Measurements from ENCODE around the gene SEC14L6. TPM values are rescaled to one million over a fixed set of nuclear protein-coding genes. Genes with fewer than 3 reads are reported as not detected.

Gene SEC14L6
- polyA plus RNA-seq, 1 donor (not counting 4 experiments of a cell fraction or from before 2014, with no cell fraction given), result not detected

- Histone ChIP-seq H3K9ac (ENCODE audit: control insufficient read depth, extremely low read depth, insufficient read depth, low read length) (no peak overlapping the region), H3K4me3 (ENCODE audit: control insufficient read depth in 2 of 3, extremely low read depth in 1 of 3, insufficient read depth in 2 of 3, low read depth in 1 of 3, low read length in 3 of 3) (no peak overlapping the region), H3K9me3 (ENCODE audit: control insufficient read depth, low read depth, low read length) (no peaks in the 10 kb centered on the region), H2AFZ (ENCODE audit: control insufficient read depth, low read length) (no peak overlapping the region), H3K4me1 (ENCODE audit: control insufficient read depth, extremely low read depth, insufficient read depth, low read length) (peaks cover 2% of the 10 kb centered on the region), H3K79me2 (ENCODE audit: control insufficient read depth, insufficient read depth, low read length) (no peaks in the 10 kb centered on the region), H4K20me1 (ENCODE audit: control insufficient read depth, extremely low read depth, insufficient read depth, low read length) (peaks cover 2% of the 10 kb centered on the region), H3K27ac (ENCODE audit: control insufficient read depth, insufficient read depth, low read length) (no peak overlapping the region), H3K9me1 (ENCODE audit: control insufficient read depth, extremely low read depth, insufficient read depth, low read length) (no peaks in the 10 kb centered on the region), H3K27me3 (ENCODE audit: control insufficient read depth, extremely low read depth, insufficient read depth, low read length) (peaks cover 9% of the 10 kb centered on the region), H3K36me3 (ENCODE audit: control insufficient read depth in 2 of 2, extremely low read depth in 1 of 2, insufficient read depth in 2 of 2, low read length in 2 of 2) (peaks cover 16 to 18% of the 10 kb centered on the region in 2 experiments), H3K4me2 (ENCODE audit: control insufficient read depth, extremely low read depth, insufficient read depth, low read depth, low read length) (no peak overlapping the region)
- dilution Hi-C loops (cut with MboI; ENCODE audit: extremely low pct_ligation_motif_present, low sequenced_read_pairs), result no loop called here
- DNase-seq (ENCODE audit: low read depth, low spot score) (no peak), FAIRE-seq (no peak)
- TF ChIP-seq, protein P1, sequence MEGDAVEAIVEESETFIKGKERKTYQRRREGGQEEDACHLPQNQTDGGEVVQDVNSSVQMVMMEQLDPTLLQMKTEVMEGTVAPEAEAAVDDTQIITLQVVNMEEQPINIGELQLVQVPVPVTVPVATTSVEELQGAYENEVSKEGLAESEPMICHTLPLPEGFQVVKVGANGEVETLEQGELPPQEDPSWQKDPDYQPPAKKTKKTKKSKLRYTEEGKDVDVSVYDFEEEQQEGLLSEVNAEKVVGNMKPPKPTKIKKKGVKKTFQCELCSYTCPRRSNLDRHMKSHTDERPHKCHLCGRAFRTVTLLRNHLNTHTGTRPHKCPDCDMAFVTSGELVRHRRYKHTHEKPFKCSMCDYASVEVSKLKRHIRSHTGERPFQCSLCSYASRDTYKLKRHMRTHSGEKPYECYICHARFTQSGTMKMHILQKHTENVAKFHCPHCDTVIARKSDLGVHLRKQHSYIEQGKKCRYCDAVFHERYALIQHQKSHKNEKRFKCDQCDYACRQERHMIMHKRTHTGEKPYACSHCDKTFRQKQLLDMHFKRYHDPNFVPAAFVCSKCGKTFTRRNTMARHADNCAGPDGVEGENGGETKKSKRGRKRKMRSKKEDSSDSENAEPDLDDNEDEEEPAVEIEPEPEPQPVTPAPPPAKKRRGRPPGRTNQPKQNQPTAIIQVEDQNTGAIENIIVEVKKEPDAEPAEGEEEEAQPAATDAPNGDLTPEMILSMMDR (optimal IDR thresholded peaks at IDR 0.05 in 1 of 3, IDR thresholded peaks at IDR 0.05 in 1 of 3, conservative IDR thresholded peaks at IDR 0.05 in 1 of 3; ENCODE audit: extremely low read depth in 1 of 3, insufficient read depth in 2 of 3, low read length in 3 of 3), result no peak
- no peak for TF ChIP-seq EZH2 (IDR thresholded peaks at IDR 0.05; ENCODE audit: low read length)
These were observed 26.5 kb upstream of the SEC14L6 start for GRCh38 chr22:30572840-30573593.

DNA sequence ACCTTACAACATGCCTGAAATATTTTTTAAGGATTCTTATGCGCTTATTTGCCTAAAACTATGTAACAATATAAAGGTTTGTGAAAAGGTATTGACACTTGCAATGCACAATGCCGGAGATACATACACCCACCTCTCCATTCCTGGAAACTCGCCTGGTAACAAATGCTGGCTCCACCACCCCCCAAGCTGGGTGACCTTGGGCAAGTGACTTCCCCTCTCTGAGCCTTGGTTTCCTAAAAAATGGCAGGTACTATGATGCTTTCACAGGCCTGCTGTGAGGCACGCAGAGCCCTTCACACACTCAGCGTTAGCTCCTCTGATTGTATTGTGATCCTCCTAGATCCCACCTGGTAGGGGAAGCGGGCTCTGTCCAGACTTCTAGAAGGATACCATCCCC is 25.7 kb upstream of the SEC14L6 start:
- FAIRE-seq, result no peak

More for the DNA sequence above, 25.7 kb upstream of the SEC14L6 start:
- no peaks in the 10 kb centered on the region for H3K9me3 ChIP-seq (ENCODE audit: control insufficient read depth, low read depth, low read length)
- H2AFZ ChIP-seq (ENCODE audit: control insufficient read depth, low read length), result no peak overlapping the region
- H3K4me2 ChIP-seq (ENCODE audit: control insufficient read depth, extremely low read depth, insufficient read depth, low read depth, low read length), result no peak overlapping the region
- peaks cover 13 to 15% of the 10 kb centered on the region in 2 experiments for H3K36me3 ChIP-seq (ENCODE audit: control insufficient read depth in 2 of 2, extremely low read depth in 1 of 2, insufficient read depth in 2 of 2, low read length in 2 of 2)
- H3K79me2 ChIP-seq (ENCODE audit: control insufficient read depth, insufficient read depth, low read length), result no peaks in the 10 kb centered on the region
- no peak overlapping the region for H3K9ac ChIP-seq (ENCODE audit: control insufficient read depth, extremely low read depth, insufficient read depth, low read length)
- dilution Hi-C loops (cut with MboI; ENCODE audit: extremely low pct_ligation_motif_present, low sequenced_read_pairs), result no loop called here
- H3K27me3 ChIP-seq (ENCODE audit: control insufficient read depth, extremely low read depth, insufficient read depth, low read length), result peaks cover 9% of the 10 kb centered on the region
- peaks cover 2% of the 10 kb centered on the region for H4K20me1 ChIP-seq (ENCODE audit: control insufficient read depth, extremely low read depth, insufficient read depth, low read length)
- H3K4me3 ChIP-seq (ENCODE audit: control insufficient read depth in 2 of 3, extremely low read depth in 1 of 3, insufficient read depth in 2 of 3, low read depth in 1 of 3, low read length in 3 of 3), result no peak overlapping the region
- H3K27ac ChIP-seq (ENCODE audit: control insufficient read depth, insufficient read depth, low read length), result no peak overlapping the region
- TF ChIP-seq, protein P1 (optimal IDR thresholded peaks at IDR 0.05 in 1 of 3, IDR thresholded peaks at IDR 0.05 in 1 of 3, conservative IDR thresholded peaks at IDR 0.05 in 1 of 3; ENCODE audit: extremely low read depth in 1 of 3, insufficient read depth in 2 of 3, low read length in 3 of 3), result no peak
- no peak for TF ChIP-seq EZH2 (IDR thresholded peaks at IDR 0.05; ENCODE audit: low read length)
- no peaks in the 10 kb centered on the region for H3K9me1 ChIP-seq (ENCODE audit: control insufficient read depth, extremely low read depth, insufficient read depth, low read length)
- peaks cover 2% of the 10 kb centered on the region for H3K4me1 ChIP-seq (ENCODE audit: control insufficient read depth, extremely low read depth, insufficient read depth, low read length)
- no peak for DNase-seq (ENCODE audit: low read depth, low spot score)
